Mucosa of rectum (tissue), 2 donors: ENCODE data around the gene SHROOM4.

Source experiments
- H3K27ac ChIP-seq, 2 donors: one replicate each; pipeline ENCODE4 v1.7.0; 2013; ENCODE audit warnings: inconsistent platforms in 2 of 2, low read depth in 2 of 2, low read length in 2 of 2
- H3K27me3 ChIP-seq, 2 donors: one replicate each; pipeline ENCODE4 v1.7.0; 2013; ENCODE audit warnings: low read length in 2 of 2; ENCODE audit not compliant: control insufficient read depth in 2 of 2, insufficient read depth in 2 of 2
- H3K36me3 ChIP-seq, 2 donors: one replicate each; pipeline ENCODE4 v1.7.0; 2013; ENCODE audit warnings: low read length in 2 of 2; ENCODE audit not compliant: control insufficient read depth in 2 of 2, insufficient read depth in 2 of 2
- H3K4me1 ChIP-seq, 2 donors: one replicate each; pipeline ENCODE4 v1.7.0; 2013; ENCODE audit warnings: low read length in 2 of 2, mild to moderate bottlenecking in 1 of 2; ENCODE audit not compliant: control insufficient read depth in 2 of 2, insufficient read depth in 2 of 2
- H3K4me3 ChIP-seq, 2 donors: one replicate each; pipeline ENCODE4 v1.7.0; 2013; ENCODE audit warnings: low read length in 2 of 2
- H3K9ac ChIP-seq, 2 donors: one replicate each; pipeline ENCODE4 v1.7.0; 2013; ENCODE audit warnings: low read length in 2 of 2, low read depth in 1 of 2, mild to moderate bottlenecking in 1 of 2
- H3K9me3 ChIP-seq, 2 donors: one replicate each; pipeline ENCODE4 v1.7.0; 2013; ENCODE audit warnings: low read length in 2 of 2; ENCODE audit not compliant: control insufficient read depth in 2 of 2
- donor health status: healthy.
- donor health status: Normal muscosa, but diverticular disease.

SHROOM4 gene

DNA sequence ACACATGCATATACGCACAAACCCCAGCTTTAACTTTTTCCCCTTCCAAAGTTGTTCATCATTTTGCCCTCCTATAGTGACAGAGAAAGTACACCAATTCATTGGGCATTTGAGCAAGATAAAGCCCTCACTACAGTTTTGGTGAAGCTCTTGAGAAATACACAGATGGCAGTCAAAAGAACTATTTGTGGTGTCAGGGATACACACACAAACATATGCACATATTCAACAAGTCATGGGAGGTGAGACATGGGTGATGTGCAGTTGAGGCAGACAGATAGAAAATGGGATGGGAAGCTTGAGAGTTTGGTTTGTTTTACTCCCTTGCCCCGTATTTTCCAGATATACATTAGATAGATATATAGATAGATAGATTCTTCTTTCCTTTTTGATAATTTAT lies 11.8 kb upstream of the SHROOM4 start:
- Histone ChIP-seq H3K9me3 (no peaks in the 10 kb centered on the region), H3K9ac (no peak overlapping the region), H3K4me3 (no peak overlapping the region), H3K4me1 (no peaks in the 10 kb centered on the region), H3K27ac (no peak overlapping the region), H3K27me3 (peaks cover 0 to 6% of the 10 kb centered on the region in 2 donors), H3K36me3 (no peaks in the 10 kb centered on the region)

DNA sequence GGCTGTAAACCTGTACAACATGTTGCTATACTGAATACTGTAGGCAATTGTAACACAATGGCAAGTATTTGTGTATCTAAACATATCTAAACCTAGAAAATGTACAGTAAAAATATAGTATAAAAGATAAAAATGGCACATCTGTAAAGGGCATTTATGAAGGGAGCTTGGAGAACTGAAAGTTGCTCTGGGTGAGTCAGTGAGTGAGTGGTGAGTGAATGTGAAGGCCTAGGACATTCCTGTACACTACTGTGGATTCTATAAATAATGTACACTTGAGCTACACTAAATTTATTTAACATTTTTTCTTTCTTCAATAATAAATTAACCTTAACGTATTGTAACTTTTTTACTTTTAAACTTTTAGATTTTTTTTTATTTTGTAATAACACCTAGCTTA lies 5.0 kb upstream of the SHROOM4 start:
- Histone ChIP-seq H3K4me1 (peaks cover 0 to 6% of the 10 kb centered on the region in 2 donors), H3K27ac (no peak overlapping the region), H3K36me3 (no peaks in the 10 kb centered on the region), H3K4me3 (no peak overlapping the region), H3K9me3 (no peaks in the 10 kb centered on the region), H3K9ac (no peak overlapping the region), H3K27me3 (no peaks in the 10 kb centered on the region)

DNA sequence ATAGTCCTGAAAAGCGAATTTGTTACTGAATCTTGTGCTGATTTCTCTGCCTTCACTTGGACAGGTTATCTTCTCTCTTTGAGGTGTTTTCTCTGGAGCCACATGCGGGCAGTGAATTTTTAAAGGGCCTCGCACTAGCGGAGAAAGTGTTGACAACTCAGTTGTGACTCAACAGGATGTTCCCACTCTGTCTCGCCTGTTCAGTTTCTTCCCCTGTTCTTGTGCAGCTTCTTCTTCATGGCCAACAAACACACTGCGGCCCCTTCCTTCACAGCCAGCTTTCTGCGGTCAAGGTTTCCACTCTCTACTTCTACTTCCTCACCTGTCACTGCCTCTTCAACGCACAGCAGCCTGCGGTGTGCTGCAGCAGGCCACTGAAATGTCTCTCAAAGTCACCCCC lies 1.1 kb upstream of the SHROOM4 start:
- H3K9me3 ChIP-seq = no peaks in the 10 kb centered on the region
- no peaks in the 10 kb centered on the region for H3K36me3 ChIP-seq
- H3K27ac ChIP-seq = no peak overlapping the region
- H3K27me3 ChIP-seq = no peaks in the 10 kb centered on the region
- no peak overlapping the region for H3K4me3 ChIP-seq
- H3K4me1 ChIP-seq = peaks cover 0 to 6% of the 10 kb centered on the region in 2 donors
- H3K9ac ChIP-seq = no peak overlapping the region

DNA sequence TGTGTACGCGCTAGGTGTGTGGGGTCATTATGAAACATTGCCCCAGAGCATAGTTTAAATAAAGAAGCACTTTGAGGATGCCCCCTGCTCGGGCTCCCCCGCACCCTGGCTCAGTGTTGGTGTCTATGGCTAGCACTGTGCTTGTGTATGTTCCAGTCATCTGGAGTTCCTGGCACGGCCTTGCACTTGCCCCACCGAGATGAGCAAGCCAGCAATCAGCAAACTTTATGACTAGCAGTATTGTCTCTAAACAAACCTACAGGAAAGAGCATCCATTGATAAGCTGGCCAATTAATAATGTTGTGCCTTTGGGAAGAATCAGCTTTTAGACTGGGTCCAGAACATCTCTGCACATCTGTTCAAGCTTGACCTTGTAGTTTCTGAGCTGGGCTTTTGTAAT lies 707 bp upstream of the SHROOM4 start:
- peak overlapping the region; percentile 64 to 74 for H3K4me3 ChIP-seq
- H3K9ac ChIP-seq = peak overlapping the region; percentile 32 to 63
- no peaks in the 10 kb centered on the region for H3K27me3 ChIP-seq
- H3K27ac ChIP-seq = peak overlapping the region; percentile 61 to 74
- no peaks in the 10 kb centered on the region for H3K36me3 ChIP-seq
- peaks cover 0 to 6% of the 10 kb centered on the region in 2 donors for H3K4me1 ChIP-seq
- no peaks in the 10 kb centered on the region for H3K9me3 ChIP-seq

DNA sequence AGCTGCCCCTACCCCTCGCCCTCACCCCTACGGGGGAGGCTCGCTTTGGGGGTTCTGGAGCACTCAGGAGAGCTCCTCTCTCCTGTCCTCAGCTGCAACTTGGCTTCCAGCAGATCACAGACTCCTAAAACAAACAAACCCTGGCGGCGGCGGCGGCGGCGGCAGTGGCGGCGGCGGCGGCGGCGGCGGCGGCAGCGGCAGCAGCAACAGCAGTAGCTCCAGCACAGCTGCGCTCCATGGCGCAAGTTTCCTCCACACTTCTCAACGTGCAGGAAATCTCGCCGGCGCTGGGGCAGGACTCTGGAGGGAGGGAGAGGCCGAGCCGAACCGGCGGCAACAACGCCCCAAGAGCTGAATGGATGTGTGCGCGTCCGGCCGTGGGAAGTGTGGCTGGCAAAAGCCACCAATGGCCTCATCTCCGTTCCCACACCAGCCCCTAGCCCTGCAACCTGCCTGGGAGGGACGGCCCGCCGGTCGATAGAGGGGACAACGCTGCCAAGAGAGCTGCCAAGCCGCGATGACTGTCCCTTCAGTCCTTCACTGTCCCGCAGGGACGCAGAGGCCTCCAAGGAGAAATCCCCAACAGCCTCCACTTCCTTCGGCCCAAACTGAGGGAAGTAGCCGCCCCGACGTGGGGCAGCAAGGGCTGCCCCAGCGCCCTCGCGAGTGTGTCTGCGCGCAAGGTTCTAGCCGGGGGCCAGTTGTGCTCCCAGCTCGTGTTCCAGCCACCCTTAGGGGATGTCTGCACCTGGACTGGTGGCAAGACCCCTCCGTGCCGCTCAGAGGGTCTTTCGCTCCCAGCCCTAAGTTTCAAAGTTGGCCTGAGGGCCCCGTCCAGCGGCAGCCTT lies 775 bp downstream of the SHROOM4 start:
- H3K4me1 ChIP-seq = peaks cover 0 to 6% of the 10 kb centered on the region in 2 donors
- peak overlapping the region; percentile 61 to 74 for H3K27ac ChIP-seq
- H3K9me3 ChIP-seq = no peaks in the 10 kb centered on the region
- peak overlapping the region; percentile 64 to 74 for H3K4me3 ChIP-seq
- H3K9ac ChIP-seq = peak overlapping the region; percentile 56 to 63
- H3K36me3 ChIP-seq = no peaks in the 10 kb centered on the region
- H3K27me3 ChIP-seq = peaks cover 0 to 4% of the 10 kb centered on the region in 2 donors

DNA sequence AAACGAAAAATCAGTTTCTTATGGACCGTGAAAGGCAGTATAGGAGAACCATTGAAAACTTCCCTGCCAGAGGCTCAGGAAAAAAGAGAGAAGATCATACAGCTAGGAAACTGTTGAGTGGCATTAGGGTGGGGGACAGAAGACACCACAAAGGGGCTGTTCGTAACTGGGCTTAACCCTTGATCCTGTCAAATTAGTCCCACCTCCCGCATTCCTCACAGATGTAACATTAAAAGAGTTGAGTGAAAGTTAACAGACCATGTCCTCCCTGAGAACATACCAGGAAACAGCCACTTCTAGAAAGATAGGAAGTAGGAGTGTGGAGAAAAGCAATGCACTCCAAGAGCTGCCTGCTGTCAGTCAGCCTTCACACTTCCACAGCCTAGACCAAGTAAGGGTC lies 8.7 kb downstream of the SHROOM4 start:
- Histone ChIP-seq H3K27me3 (peaks cover 0 to 4% of the 10 kb centered on the region in 2 donors), H3K36me3 (no peaks in the 10 kb centered on the region), H3K4me1 (no peaks in the 10 kb centered on the region), H3K27ac (no peak overlapping the region), H3K9me3 (no peaks in the 10 kb centered on the region), H3K4me3 (no peak overlapping the region), H3K9ac (no peak overlapping the region)

DNA sequence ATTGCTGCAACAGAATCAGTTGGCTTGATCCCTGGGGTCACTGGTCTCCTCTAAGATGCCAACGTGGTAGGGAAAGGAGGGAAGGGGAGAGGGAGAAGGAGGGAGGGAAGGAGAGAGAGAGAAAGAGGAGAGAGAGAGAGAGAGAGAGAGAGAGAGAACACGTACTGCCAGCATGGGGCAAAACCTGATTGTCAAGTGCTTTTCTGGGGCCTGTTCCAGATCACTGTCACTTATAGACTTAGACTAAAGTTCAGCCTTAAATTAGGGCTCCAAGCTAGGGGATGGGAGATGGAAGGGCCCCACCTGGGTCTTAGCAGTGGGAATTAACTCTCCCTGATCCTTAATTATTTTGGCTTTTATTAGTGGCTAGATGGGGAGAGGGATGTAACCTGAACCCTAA lies 12.9 kb downstream of the SHROOM4 start:
- H3K27me3 ChIP-seq = peaks cover 0 to 6% of the 10 kb centered on the region in 2 donors
- H3K27ac ChIP-seq = no peak overlapping the region
- no peak overlapping the region for H3K9ac ChIP-seq
- H3K4me3 ChIP-seq = no peak overlapping the region
- H3K9me3 ChIP-seq = no peaks in the 10 kb centered on the region
- peaks cover 3 to 10% of the 10 kb centered on the region in 2 donors for H3K4me1 ChIP-seq
- H3K36me3 ChIP-seq = no peaks in the 10 kb centered on the region

DNA sequence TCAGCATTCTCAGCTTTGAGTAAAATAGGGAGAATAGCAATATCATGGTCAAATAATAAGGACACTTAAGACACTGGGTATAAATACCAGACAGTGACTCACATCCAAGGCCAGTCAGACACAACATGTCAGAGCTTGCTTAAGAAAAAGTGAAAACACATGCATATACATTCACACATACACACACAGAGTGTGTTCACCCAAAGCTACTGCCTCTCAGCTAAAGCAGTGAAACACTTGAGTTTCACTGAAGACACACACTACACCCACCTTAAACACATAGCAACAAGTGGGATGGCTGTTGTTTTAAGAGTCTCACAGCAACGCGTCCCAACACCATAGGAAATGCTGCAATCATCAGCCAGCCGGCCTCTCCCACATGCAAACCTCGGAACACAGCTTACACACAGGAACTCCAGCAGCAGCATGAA lies 14.4 kb downstream of the SHROOM4 start:
- Histone ChIP-seq H3K4me1 (peaks cover 3 to 10% of the 10 kb centered on the region in 2 donors), H3K4me3 (no peak overlapping the region), H3K9me3 (no peaks in the 10 kb centered on the region), H3K27me3 (peaks cover 0 to 6% of the 10 kb centered on the region in 2 donors), H3K27ac (peak overlapping the region; percentile 26 to 33), H3K9ac (no peak overlapping the region), H3K36me3 (no peaks in the 10 kb centered on the region)

DNA sequence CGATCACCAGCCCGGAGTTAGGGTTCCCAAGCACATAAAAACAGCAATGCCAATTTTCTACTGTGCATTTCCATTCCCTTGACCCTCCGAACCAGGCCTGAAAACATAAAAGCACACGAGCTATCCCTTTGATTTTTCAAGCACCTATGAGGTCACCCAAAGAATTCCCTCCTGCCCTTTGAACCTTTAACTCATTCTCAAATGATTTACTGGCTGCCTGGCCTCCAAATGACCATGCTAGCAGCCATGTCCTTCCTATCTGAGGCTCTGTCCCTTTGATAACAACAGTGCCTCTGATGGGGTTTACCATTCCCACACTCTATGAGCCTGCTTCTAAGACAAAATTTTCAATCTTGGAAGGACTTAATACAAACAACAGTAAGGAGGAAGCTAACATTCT lies 15.2 kb downstream of the SHROOM4 start:
- Histone ChIP-seq H3K4me1 (peaks cover 3 to 10% of the 10 kb centered on the region in 2 donors), H3K9me3 (no peaks in the 10 kb centered on the region), H3K4me3 (no peak overlapping the region), H3K36me3 (no peaks in the 10 kb centered on the region), H3K27me3 (peaks cover 0 to 6% of the 10 kb centered on the region in 2 donors), H3K9ac (no peak overlapping the region), H3K27ac (no peak overlapping the region)

DNA sequence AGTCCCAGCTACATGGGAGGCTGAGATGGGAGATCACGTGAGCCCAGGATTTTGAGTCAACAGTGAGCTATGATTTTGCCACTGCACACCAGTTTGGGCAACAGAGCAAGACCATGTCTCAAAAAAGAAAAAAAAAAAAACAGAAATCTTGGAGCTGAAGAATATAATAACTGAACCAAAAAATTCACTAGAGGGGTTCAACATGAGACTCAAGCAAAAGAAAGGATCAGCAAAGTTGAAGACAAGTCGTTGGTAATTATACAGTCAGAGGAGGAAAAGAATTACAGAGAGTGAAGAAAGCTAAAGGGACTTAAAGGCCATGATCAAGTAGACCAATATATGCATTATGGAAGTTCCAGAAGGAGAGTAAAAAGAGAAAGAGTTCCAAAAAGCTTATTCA lies 26.9 kb downstream of the SHROOM4 start:
- no peak overlapping the region for H3K27ac ChIP-seq
- no peaks in the 10 kb centered on the region for H3K27me3 ChIP-seq
- H3K4me1 ChIP-seq = no peaks in the 10 kb centered on the region
- H3K4me3 ChIP-seq = no peak overlapping the region
- no peak overlapping the region for H3K9ac ChIP-seq
- peaks cover 0 to 3% of the 10 kb centered on the region in 2 donors for H3K9me3 ChIP-seq
- no peaks in the 10 kb centered on the region for H3K36me3 ChIP-seq
